Liver (tissue), 9 donors: ENCODE data around the gene PEX3. TPM values are rescaled to one million over a fixed set of nuclear protein-coding genes. Genes with fewer than 3 reads are reported as not detected.

ENCODE experiments used
- DNase-seq: peaks from one replicate; pipeline ENCODE4 v3.0.0-alpha.2; 2017; ENCODE audit warnings: low spot score
- H3K27ac ChIP-seq, 2 donors: one replicate each; pipeline ENCODE4 v1.7.0; 2013; ENCODE audit warnings: inconsistent platforms in 2 of 2, low read length in 2 of 2, control low read depth in 1 of 2, low read depth in 1 of 2, mild to moderate bottlenecking in 1 of 2
- H3K27me3 ChIP-seq, 4 donors: one replicate each; pipeline versions ENCODE4 v1.6.1 to v1.7.0; 2013; ENCODE audit warnings: low read length in 3 of 4, inconsistent platforms in 1 of 4, mild to moderate bottlenecking in 1 of 4, moderate library complexity in 1 of 4; ENCODE audit not compliant: control insufficient read depth in 4 of 4, insufficient read depth in 4 of 4
- H3K36me3 ChIP-seq, 4 donors: one replicate each; pipeline versions ENCODE4 v1.6.1 to v1.7.0; 2013; ENCODE audit warnings: low read length in 3 of 4, mild to moderate bottlenecking in 3 of 4, low read depth in 1 of 4, moderate library complexity in 1 of 4; ENCODE audit not compliant: control insufficient read depth in 4 of 4, insufficient read depth in 3 of 4
- H3K4me1 ChIP-seq, 4 donors: one replicate each; pipeline versions ENCODE4 v1.6.1 to v1.7.0; 2013; ENCODE audit warnings: low read length in 3 of 4, mild to moderate bottlenecking in 3 of 4, moderate library complexity in 1 of 4; ENCODE audit not compliant: control insufficient read depth in 4 of 4, insufficient read depth in 4 of 4
- H3K4me3 ChIP-seq, 3 donors: one replicate each; pipeline versions ENCODE4 v1.6.1 to v1.7.0; 2013; ENCODE audit warnings: low read length in 3 of 3, control low read depth in 1 of 3, low read depth in 1 of 3, mild to moderate bottlenecking in 1 of 3
- H3K9ac ChIP-seq, 2 donors: one replicate each; pipeline ENCODE4 v1.7.0; 2013; ENCODE audit warnings: low read length in 2 of 2, mild to moderate bottlenecking in 2 of 2, moderate library complexity in 2 of 2, control low read depth in 1 of 2, low read depth in 1 of 2
- H3K9me3 ChIP-seq, 4 donors: one replicate each; pipeline versions ENCODE4 v1.6.1 to v1.7.0; 2013; ENCODE audit warnings: low read length in 3 of 4; ENCODE audit not compliant: control insufficient read depth in 4 of 4
- CTCF ChIP-seq: fragments of 150-350 bp; IDR thresholded peaks from 2 replicates; pipeline ENCODE4 v1.5.1; 2017; ENCODE audit warnings: improper control_type of control experiment, low read depth, low read length; ENCODE audit not compliant: missing input control
- EGR1 ChIP-seq, 2 donors: IDR thresholded peaks; 2 replicates each; pipeline ENCODE4 v1.6.1; 2016 to 2018; ENCODE audit warnings: antibody characterized with exemption in 2 of 2, low read depth in 2 of 2
- FOXA1 ChIP-seq: IDR thresholded peaks from 2 replicates; pipeline ENCODE4 v1.6.1; 2016; ENCODE audit warnings: antibody characterized with exemption
- FOXA2 ChIP-seq: IDR thresholded peaks from 2 replicates; pipeline ENCODE4 v1.6.1; 2016; ENCODE audit warnings: antibody characterized with exemption
- GABPA ChIP-seq, 2 donors: IDR thresholded peaks in 1 of 2; conservative IDR thresholded peaks in 1 of 2; 2 replicates each; pipeline ENCODE4 v1.6.1; 2016; ENCODE audit warnings: antibody characterized with exemption in 2 of 2, mild to moderate bottlenecking in 1 of 2, moderate library complexity in 1 of 2
- HNF4A ChIP-seq, 2 donors: conservative IDR thresholded peaks; 2 replicates each; pipeline ENCODE4 v1.6.1; 2016; ENCODE audit warnings: antibody characterized with exemption in 2 of 2, mild to moderate bottlenecking in 2 of 2
- HNF4G ChIP-seq: IDR thresholded peaks from 2 replicates; pipeline ENCODE4 v1.6.1; 2016; ENCODE audit warnings: antibody characterized with exemption
- JUND ChIP-seq, 2 donors: IDR thresholded peaks; 2 replicates each; pipeline ENCODE4 v1.6.1; 2016; ENCODE audit warnings: antibody characterized with exemption in 2 of 2
- NR2F2 ChIP-seq: IDR thresholded peaks from 2 replicates; pipeline ENCODE4 v1.6.1; 2016; ENCODE audit warnings: antibody characterized with exemption
- RAD21 ChIP-seq, 2 donors: IDR thresholded peaks; 2 replicates each; pipeline ENCODE4 v1.6.1; 2016; ENCODE audit warnings: antibody characterized with exemption in 2 of 2, mild to moderate bottlenecking in 2 of 2
- RXRA ChIP-seq, 2 donors: IDR thresholded peaks; 2 replicates each; pipeline ENCODE4 v1.6.1; 2017 to 2018; ENCODE audit warnings: antibody characterized with exemption in 2 of 2, mild to moderate bottlenecking in 1 of 2
- SP1 ChIP-seq: IDR thresholded peaks from 2 replicates; pipeline ENCODE4 v1.6.1; 2018; ENCODE audit warnings: antibody characterized with exemption, mild to moderate bottlenecking
- YY1 ChIP-seq: IDR thresholded peaks from 2 replicates; pipeline ENCODE4 v1.6.1; 2016; ENCODE audit warnings: antibody characterized with exemption, mild to moderate bottlenecking
- ZBTB33 ChIP-seq: IDR thresholded peaks from 2 replicates; pipeline ENCODE4 v1.6.1; 2016; ENCODE audit warnings: antibody characterized with exemption
- WGBS: extraction: QIAGEN DNeasy Blood & Tissue Kit; methylation state at CpG from one replicate; pipeline ENCODE4 v1.1.7; 2013; 5-methylcytosine and 5-hydroxymethylcytosine counted together
- polyA plus RNA-seq, 2 donors: library from polyadenylated mRNA; stranded (reverse) in 1 of 2; unstranded in 1 of 2; fragments of 200-250 nt in 1 of 2; fragments of >200 nt in 1 of 2; fragmentation: Nextera tagmentation in 1 of 2; extraction: Ambion mirVana in 1 of 2; gene quantifications; one replicate each; pipeline versions ENCODE4 v1.2.1 to v1.2.3, GENCODE V29; 2013 to 2015
- total RNA-seq, 2 donors: library from RNA; depleted of rRNA; stranded (reverse); fragments of >200 nt; gene quantifications; one replicate each; pipeline ENCODE4 v1.2.3, GENCODE V29; 2014
- TF ChIP-seq, protein P1 (sequence below): IDR thresholded peaks from 2 replicates; pipeline ENCODE4 v1.6.1; 2016; ENCODE audit warnings: antibody characterized with exemption
- donor health status: healthy.
- donor health status: healthy.
- donor health status: healthy.
- donor health status: healthy.
- donor health status: healthy.

PEX3 gene
- total and polyA plus RNA-seq, 4 donors = 12.7 to 27.2 (median 15.2) TPM

DNA sequence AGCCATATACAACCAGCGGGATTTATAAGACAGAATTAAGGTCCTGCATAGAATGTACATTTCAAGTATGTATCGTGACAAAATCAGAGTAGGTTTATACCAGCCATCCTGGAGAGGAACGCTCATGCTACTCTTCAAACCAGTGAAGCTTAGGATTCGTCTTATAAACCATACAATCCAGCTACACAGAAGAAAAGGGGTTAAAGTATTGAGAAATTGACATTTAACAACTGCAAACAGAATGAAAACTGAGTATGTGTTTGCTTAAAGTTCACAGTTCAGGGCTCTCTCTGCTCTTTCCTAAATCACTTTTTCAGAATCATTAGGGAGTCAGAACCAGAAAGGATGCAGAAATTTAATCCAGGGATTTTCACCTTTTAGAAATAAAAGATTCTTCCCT is 18.0 kb upstream of the PEX3 start:
- TF ChIP-seq JUND (IDR thresholded peaks at IDR 0.05) (no peak), YY1 (peak; percentile 23), RXRA (IDR thresholded peaks at IDR 0.05) (peak; percentile 51 to 61), HNF4G (peak; percentile 52), NR2F2 (peak; percentile 10), RAD21 (IDR thresholded peaks at IDR 0.05) (peak; percentile 38 to 54), FOXA2 (no peak), GABPA (IDR thresholded peaks at IDR 0.05 in 1 of 2, conservative IDR thresholded peaks at IDR 0.05 in 1 of 2) (no peak), HNF4A (conservative IDR thresholded peaks at IDR 0.05) (peak; percentile 77 to 80), CTCF (no peak), FOXA1 (peak; percentile 19), ZBTB33 (peak; percentile 35), SP1 (peak; percentile 28)
- TF ChIP-seq, protein P1, sequence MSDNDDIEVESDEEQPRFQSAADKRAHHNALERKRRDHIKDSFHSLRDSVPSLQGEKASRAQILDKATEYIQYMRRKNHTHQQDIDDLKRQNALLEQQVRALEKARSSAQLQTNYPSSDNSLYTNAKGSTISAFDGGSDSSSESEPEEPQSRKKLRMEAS = peak; percentile 24
- Histone ChIP-seq H3K36me3 (no peaks in the 10 kb centered on the region), H3K4me3 (no peak overlapping the region), H3K9ac (no peak overlapping the region), H3K27ac (peak overlapping the region in 1 of 2 donors; percentile 38), H3K4me1 (peaks cover 4 to 25% (median 23%) of the 10 kb centered on the region in 4 donors), H3K9me3 (no peaks in the 10 kb centered on the region), H3K27me3 (no peaks in the 10 kb centered on the region)
- 63% methylated on average over 4 of the region's 4 CpGs for WGBS
- no peak for DNase-seq

- H3K9me3 ChIP-seq = no peaks in the 10 kb centered on the region
- no peaks in the 10 kb centered on the region for H3K4me1 ChIP-seq
- WGBS = 82% methylated on average over 2 of the region's 2 CpGs
- no peak overlapping the region for H3K4me3 ChIP-seq
- H3K9ac ChIP-seq = no peak overlapping the region
- no peak overlapping the region for H3K27ac ChIP-seq
- peaks cover 0 to 7% (median 2%) of the 10 kb centered on the region in 4 donors for H3K36me3 ChIP-seq
- no peaks in the 10 kb centered on the region for H3K27me3 ChIP-seq
- DNase-seq = no peak
- no peak for TF ChIP-seq CTCF
- no peak for TF ChIP-seq HNF4G
- TF ChIP-seq RAD21 (IDR thresholded peaks at IDR 0.05) = no peak
- no peak for TF ChIP-seq EGR1 (IDR thresholded peaks at IDR 0.05; ENCODE audit: low read depth in 2 of 2)
These were observed 9.6 kb upstream of the PEX3 start for GRCh38 chr6:143441010-143441409.
